Ishikawa (cell line): ENCODE data around the gene UST.

Experiments
- CEBPB ChIP-seq: IDR thresholded peaks from 2 replicates; pipeline ENCODE4 v1.6.1; 2012
- CREB1 ChIP-seq: IDR thresholded peaks from 2 replicates; pipeline ENCODE4 v1.6.1; 2012; ENCODE audit warnings: low read depth
- EGR1 ChIP-seq: IDR thresholded peaks from 2 replicates; pipeline ENCODE4 v1.6.1; 2012
- EP300 ChIP-seq: IDR thresholded peaks from 2 replicates; pipeline ENCODE4 v1.6.1; 2012; ENCODE audit warnings: borderline replicate concordance
- FOXM1 ChIP-seq: IDR thresholded peaks from 2 replicates; pipeline ENCODE4 v1.6.1; 2012; ENCODE audit warnings: low read depth, borderline replicate concordance
- NFIC ChIP-seq: IDR thresholded peaks from 2 replicates; pipeline ENCODE4 v1.6.1; 2012
- RAD21 ChIP-seq: IDR thresholded peaks from 2 replicates; pipeline ENCODE4 v1.6.1; 2012; ENCODE audit warnings: low read depth
- TAF1 ChIP-seq: IDR thresholded peaks from 2 replicates; pipeline ENCODE4 v1.6.1; 2012; ENCODE audit warnings: low read depth, mild to moderate bottlenecking
- TCF12 ChIP-seq: IDR thresholded peaks from 2 replicates; pipeline ENCODE4 v1.6.1; 2012; ENCODE audit warnings: low read depth
- TEAD4 ChIP-seq: IDR thresholded peaks from 2 replicates; pipeline ENCODE4 v1.6.1; 2012
- YY1 ChIP-seq: IDR thresholded peaks from 2 replicates; pipeline ENCODE4 v1.6.1; 2012; ENCODE audit warnings: low read depth
- ZBTB7A ChIP-seq: IDR thresholded peaks from 2 replicates; pipeline ENCODE4 v1.6.1; 2012; ENCODE audit warnings: low read depth
- TF ChIP-seq, protein P1 (sequence below): IDR thresholded peaks from 2 replicates; pipeline ENCODE4 v1.6.1; 2012; ENCODE audit warnings: low read depth, mild to moderate bottlenecking
- TF ChIP-seq, protein P2 (sequence below): IDR thresholded peaks from 2 replicates; pipeline ENCODE4 v1.6.1; 2012
- TF ChIP-seq, protein P3 (sequence below): IDR thresholded peaks from 2 replicates; pipeline ENCODE4 v1.6.1; 2012

The UST gene

DNA sequence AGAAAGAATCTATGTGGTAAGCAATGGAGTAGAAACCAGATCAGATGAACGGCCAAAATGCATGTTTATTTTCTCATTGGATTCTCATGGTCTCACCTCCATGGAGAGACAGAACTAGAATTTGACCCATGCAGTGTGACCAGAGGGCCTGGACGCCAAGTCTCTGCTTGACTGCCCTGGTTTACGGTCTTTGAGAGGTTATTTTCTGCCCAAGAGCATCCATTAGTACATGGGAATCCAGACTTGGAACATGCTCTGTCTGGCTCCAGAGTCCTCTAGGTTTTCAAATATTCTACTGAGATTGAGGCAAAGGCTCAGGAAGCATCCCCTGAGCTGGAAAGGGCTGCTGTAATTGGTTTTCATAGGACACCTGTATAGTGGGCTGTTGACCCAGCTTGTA is 45.5 kb upstream of the UST start:
- TF ChIP-seq EGR1 (no peak), NFIC (no peak), CREB1 (no peak), TAF1 (no peak), CEBPB (no peak), RAD21 (no peak), YY1 (no peak), TCF12 (no peak), EP300 (no peak), ZBTB7A (no peak), TEAD4 (no peak), FOXM1 (no peak)
- TF ChIP-seq, protein P1, sequence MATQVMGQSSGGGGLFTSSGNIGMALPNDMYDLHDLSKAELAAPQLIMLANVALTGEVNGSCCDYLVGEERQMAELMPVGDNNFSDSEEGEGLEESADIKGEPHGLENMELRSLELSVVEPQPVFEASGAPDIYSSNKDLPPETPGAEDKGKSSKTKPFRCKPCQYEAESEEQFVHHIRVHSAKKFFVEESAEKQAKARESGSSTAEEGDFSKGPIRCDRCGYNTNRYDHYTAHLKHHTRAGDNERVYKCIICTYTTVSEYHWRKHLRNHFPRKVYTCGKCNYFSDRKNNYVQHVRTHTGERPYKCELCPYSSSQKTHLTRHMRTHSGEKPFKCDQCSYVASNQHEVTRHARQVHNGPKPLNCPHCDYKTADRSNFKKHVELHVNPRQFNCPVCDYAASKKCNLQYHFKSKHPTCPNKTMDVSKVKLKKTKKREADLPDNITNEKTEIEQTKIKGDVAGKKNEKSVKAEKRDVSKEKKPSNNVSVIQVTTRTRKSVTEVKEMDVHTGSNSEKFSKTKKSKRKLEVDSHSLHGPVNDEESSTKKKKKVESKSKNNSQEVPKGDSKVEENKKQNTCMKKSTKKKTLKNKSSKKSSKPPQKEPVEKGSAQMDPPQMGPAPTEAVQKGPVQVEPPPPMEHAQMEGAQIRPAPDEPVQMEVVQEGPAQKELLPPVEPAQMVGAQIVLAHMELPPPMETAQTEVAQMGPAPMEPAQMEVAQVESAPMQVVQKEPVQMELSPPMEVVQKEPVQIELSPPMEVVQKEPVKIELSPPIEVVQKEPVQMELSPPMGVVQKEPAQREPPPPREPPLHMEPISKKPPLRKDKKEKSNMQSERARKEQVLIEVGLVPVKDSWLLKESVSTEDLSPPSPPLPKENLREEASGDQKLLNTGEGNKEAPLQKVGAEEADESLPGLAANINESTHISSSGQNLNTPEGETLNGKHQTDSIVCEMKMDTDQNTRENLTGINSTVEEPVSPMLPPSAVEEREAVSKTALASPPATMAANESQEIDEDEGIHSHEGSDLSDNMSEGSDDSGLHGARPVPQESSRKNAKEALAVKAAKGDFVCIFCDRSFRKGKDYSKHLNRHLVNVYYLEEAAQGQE, result no peak
- TF ChIP-seq, protein P2, sequence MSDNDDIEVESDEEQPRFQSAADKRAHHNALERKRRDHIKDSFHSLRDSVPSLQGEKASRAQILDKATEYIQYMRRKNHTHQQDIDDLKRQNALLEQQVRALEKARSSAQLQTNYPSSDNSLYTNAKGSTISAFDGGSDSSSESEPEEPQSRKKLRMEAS, result no peak
- TF ChIP-seq, protein P3, sequence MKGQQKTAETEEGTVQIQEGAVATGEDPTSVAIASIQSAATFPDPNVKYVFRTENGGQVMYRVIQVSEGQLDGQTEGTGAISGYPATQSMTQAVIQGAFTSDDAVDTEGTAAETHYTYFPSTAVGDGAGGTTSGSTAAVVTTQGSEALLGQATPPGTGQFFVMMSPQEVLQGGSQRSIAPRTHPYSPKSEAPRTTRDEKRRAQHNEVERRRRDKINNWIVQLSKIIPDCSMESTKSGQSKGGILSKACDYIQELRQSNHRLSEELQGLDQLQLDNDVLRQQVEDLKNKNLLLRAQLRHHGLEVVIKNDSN, result no peak

DNA sequence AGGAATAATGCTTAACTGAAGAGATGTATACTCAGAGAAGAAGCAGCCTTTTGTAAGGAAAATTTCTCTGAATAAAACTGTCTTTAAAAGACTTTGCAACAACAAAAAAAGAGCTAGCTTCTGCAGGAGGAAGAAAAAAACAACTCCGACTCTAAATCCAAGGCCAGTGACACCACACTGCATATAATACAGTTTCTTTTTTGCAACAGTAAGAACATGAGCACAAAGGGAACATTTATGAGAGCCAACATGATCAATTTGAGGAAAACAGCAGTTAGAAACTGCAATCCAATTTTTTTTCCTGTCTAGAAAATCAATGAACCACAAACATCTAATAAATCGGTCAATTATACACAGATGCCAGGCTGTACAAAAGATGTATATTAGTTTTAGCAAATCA is 42.9 kb upstream of the UST start:
- TF ChIP-seq TEAD4 (no peak), TAF1 (no peak), YY1 (no peak)

DNA sequence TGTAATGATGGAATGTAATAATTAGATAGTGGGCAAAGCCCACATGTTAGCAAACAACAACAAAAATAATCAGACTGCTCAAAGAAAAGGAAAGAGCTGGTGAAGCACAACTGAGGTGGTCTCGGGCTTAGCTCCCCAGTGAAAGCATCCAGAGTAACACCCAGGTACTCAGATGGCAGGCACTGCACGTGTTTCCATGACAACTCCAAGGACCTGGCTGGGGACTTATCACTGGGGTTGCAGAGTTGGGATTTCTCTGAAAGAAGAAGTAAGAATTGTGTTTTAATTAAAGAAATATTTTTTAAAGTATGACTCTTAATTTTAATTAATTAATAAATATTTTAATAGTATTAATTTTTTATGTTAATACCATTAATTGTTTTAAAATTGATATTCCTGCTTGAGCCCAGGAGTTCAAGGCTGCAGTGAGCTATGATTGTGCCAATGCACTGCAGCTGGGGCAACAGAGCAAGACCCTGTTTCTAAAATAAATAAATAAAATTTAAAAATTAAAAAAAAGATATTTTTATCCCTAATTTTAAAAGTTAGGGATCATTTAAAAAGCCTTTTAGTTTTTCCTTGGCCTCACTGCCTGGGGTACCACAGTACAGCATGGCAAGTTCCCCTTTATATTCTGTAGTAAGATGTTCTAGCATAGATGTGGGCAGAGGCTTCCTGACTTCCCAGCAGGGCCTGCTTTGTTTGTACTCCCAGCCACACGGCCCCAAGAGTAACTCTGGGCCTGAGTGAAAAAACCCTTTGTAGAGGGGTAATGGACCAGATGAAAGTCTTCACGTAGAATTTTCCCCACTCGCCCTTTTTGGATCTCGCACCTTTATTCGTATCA is 42.2 kb upstream of the UST start:
- TF ChIP-seq, protein P2, result no peak
- TF ChIP-seq TAF1 (no peak), ZBTB7A (no peak), CEBPB (no peak), FOXM1 (no peak), NFIC (no peak), CREB1 (no peak), YY1 (no peak), TEAD4 (no peak), EP300 (no peak), EGR1 (no peak), TCF12 (no peak), RAD21 (no peak)
- TF ChIP-seq, protein P3, result no peak
- TF ChIP-seq, protein P1, result no peak

DNA sequence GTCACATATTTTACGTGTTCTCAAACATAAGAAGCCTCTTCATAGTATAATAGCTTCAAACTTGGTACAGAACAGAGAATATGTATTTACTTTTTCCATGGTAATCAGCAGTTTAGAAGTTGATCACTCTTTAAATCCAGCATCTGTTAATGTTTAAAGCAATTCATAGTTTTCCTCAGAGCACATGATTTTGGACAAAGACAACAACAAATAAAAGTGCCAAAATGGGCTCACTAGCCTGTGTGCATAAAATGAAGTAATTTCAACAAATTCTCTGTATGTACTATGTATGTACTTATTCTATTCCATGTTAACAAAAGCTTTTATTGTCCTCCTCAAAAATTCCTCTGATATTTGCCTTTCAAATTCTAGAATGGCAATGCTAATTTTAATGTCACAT is 38.1 kb upstream of the UST start:
- TF ChIP-seq EP300 (no peak), RAD21 (no peak), TEAD4 (no peak), EGR1 (no peak), ZBTB7A (no peak), CEBPB (no peak), FOXM1 (no peak), CREB1 (no peak), YY1 (no peak), TCF12 (no peak), TAF1 (no peak), NFIC (no peak)
- TF ChIP-seq, protein P1, result no peak
- TF ChIP-seq, protein P3, result no peak
- TF ChIP-seq, protein P2, result no peak
